ENCODE data around the gene DDOST.
A peak's percentile ranks its signal among the peaks of the same experiment; 100 is the strongest.

Gene DDOST

GRCh38 chr1:20634065-20634593 is 27.0 kb downstream of the DDOST start:
- no peak for FAIRE-seq

GRCh38 chr1:20633190-20634064 is 27.7 kb downstream of the DDOST start, which contains the start of gene PINK1:
TSS of gene PINK1 (plus strand) at chr1:20633458. CDS start at chr1:20633549, 91 bp downstream.
- DNase-seq (ENCODE audit: insufficient read length, low spot score): peak; percentile 83
- peak; percentile 76 for FAIRE-seq
- TF ChIP-seq POU2F2 (IDR thresholded peaks at IDR 0.05; ENCODE audit: low read depth, low read length) (no peak), POLR2A (IDR thresholded peaks at IDR 0.05; ENCODE audit: low read depth, low read length) (no peak), SPI1 (IDR thresholded peaks at IDR 0.05; ENCODE audit: low read depth, low read length) (no peak), PAX5 (IDR thresholded peaks at IDR 0.05; ENCODE audit: insufficient read depth, low read length, severe bottlenecking) (no peak), POLR2AphosphoS5 (IDR thresholded peaks at IDR 0.05; ENCODE audit: low read depth, low read length) (no peak), TAF1 (IDR thresholded peaks at IDR 0.05; ENCODE audit: low read depth, low read length) (no peak)

More at GRCh38 chr1:20634065-20634593, 27.0 kb downstream of the DDOST start:
- no peak for TF ChIP-seq POLR2AphosphoS5 (IDR thresholded peaks at IDR 0.05; ENCODE audit: low read depth, low read length)
- TF ChIP-seq TAF1 (IDR thresholded peaks at IDR 0.05; ENCODE audit: low read depth, low read length): no peak
- TF ChIP-seq POU2F2 (IDR thresholded peaks at IDR 0.05; ENCODE audit: low read depth, low read length): no peak
- TF ChIP-seq PAX5 (IDR thresholded peaks at IDR 0.05; ENCODE audit: insufficient read depth, low read length, severe bottlenecking): no peak
- TF ChIP-seq SPI1 (IDR thresholded peaks at IDR 0.05; ENCODE audit: low read depth, low read length): no peak
- TF ChIP-seq POLR2A (IDR thresholded peaks at IDR 0.05; ENCODE audit: low read depth, low read length): no peak
- no peak for DNase-seq (ENCODE audit: insufficient read length, low spot score)

DNA sequence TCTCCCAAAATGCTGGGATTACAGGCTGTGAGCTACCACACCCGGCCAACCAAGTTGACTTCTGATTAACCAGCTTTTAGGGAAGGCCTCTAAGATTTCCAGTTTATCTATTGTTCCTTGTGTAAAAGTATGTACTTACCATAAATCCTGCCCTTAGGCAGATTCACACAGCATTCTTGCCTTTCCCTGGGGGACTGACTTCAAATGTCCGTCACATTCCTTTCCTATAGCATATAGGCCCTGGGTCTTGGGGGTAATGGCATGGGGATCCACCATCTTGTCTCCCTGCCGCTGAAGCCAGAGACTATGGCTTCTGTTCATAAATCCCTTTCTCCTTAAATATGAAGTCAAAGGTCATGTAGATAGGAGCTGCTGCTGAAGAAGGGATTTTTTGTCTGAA is 28.8 kb downstream of the DDOST start:
- no peak for TF ChIP-seq SPI1 (IDR thresholded peaks at IDR 0.05; ENCODE audit: low read depth, low read length)
- no peak for TF ChIP-seq POLR2A (IDR thresholded peaks at IDR 0.05; ENCODE audit: low read depth, low read length)
- TF ChIP-seq POLR2AphosphoS5 (IDR thresholded peaks at IDR 0.05; ENCODE audit: low read depth, low read length): no peak
- TF ChIP-seq PAX5 (IDR thresholded peaks at IDR 0.05; ENCODE audit: insufficient read depth, low read length, severe bottlenecking): no peak
- TF ChIP-seq POU2F2 (IDR thresholded peaks at IDR 0.05; ENCODE audit: low read depth, low read length): no peak
- TF ChIP-seq TAF1 (IDR thresholded peaks at IDR 0.05; ENCODE audit: low read depth, low read length): no peak
- FAIRE-seq (no peak), DNase-seq (ENCODE audit: insufficient read length, low spot score) (no peak)

DNA sequence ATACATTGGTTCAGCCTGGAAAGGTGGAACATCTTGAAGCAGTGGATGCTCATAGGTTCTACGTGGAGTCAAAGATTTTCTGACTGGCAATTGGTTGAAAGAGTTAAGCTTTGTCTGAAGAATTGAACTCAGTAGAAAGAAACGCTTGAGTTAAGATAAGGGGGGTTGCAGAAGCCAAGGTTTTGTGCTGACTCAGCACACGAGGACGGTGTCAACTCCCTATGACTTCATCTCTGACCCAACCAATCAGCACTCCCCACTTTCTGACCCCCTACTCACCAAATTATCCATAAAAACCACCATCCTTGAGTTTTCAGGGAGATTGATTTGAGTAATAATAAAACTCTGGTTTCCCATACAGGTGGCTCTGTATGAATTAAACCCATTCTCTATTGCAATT is 30.4 kb downstream of the DDOST start:
- TF ChIP-seq SPI1 (IDR thresholded peaks at IDR 0.05; ENCODE audit: low read depth, low read length) (no peak), POLR2AphosphoS5 (IDR thresholded peaks at IDR 0.05; ENCODE audit: low read depth, low read length) (no peak), POLR2A (IDR thresholded peaks at IDR 0.05; ENCODE audit: low read depth, low read length) (no peak), PAX5 (IDR thresholded peaks at IDR 0.05; ENCODE audit: insufficient read depth, low read length, severe bottlenecking) (no peak), POU2F2 (IDR thresholded peaks at IDR 0.05; ENCODE audit: low read depth, low read length) (no peak), TAF1 (IDR thresholded peaks at IDR 0.05; ENCODE audit: low read depth, low read length) (no peak)
- DNase-seq (ENCODE audit: insufficient read length, low spot score) (no peak), FAIRE-seq (no peak)

DNA sequence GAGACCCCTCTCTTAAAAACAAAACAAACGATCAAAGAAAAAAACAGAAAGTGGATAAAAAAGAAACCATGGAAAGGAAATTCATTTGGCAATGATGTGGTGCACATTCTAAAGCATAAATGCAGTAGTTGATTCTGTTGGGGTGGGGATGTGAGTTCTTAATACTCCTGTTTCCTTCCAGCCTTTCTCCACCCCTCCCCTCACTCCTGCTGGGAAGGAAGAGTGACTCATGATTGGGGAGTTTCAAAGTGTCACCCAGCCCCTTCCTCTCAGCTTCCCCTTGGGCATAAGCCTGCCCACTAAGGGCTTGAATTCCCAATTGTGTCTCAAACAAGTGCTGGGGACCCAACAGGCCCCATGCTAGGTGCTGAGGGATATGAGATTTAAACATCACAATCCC is 34.6 kb downstream of the DDOST start:
- TF ChIP-seq POU2F2 (IDR thresholded peaks at IDR 0.05; ENCODE audit: low read depth, low read length) (no peak), POLR2A (IDR thresholded peaks at IDR 0.05; ENCODE audit: low read depth, low read length) (no peak), POLR2AphosphoS5 (IDR thresholded peaks at IDR 0.05; ENCODE audit: low read depth, low read length) (no peak), SPI1 (IDR thresholded peaks at IDR 0.05; ENCODE audit: low read depth, low read length) (no peak), PAX5 (IDR thresholded peaks at IDR 0.05; ENCODE audit: insufficient read depth, low read length, severe bottlenecking) (no peak), TAF1 (IDR thresholded peaks at IDR 0.05; ENCODE audit: low read depth, low read length) (no peak)
- FAIRE-seq (no peak), DNase-seq (ENCODE audit: insufficient read length, low spot score) (no peak)

DNA sequence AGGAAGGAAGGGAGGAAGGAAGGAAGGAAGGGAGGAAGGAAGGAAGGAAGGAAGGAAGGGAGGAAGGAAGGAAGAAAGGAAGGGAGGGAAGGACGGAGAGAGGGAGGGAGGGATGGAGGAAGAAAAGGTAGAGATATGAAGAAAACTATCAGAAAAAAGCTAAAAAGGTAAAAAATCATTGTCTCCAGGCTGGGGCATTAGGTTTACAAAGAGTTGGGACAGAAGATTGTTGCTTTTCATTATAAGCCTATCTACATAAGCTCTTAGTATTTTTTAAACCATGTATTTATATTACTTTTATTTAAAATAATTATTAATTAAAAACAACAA is 35.1 kb downstream of the DDOST start:
- no peak for DNase-seq (ENCODE audit: insufficient read length, low spot score)

DNA sequence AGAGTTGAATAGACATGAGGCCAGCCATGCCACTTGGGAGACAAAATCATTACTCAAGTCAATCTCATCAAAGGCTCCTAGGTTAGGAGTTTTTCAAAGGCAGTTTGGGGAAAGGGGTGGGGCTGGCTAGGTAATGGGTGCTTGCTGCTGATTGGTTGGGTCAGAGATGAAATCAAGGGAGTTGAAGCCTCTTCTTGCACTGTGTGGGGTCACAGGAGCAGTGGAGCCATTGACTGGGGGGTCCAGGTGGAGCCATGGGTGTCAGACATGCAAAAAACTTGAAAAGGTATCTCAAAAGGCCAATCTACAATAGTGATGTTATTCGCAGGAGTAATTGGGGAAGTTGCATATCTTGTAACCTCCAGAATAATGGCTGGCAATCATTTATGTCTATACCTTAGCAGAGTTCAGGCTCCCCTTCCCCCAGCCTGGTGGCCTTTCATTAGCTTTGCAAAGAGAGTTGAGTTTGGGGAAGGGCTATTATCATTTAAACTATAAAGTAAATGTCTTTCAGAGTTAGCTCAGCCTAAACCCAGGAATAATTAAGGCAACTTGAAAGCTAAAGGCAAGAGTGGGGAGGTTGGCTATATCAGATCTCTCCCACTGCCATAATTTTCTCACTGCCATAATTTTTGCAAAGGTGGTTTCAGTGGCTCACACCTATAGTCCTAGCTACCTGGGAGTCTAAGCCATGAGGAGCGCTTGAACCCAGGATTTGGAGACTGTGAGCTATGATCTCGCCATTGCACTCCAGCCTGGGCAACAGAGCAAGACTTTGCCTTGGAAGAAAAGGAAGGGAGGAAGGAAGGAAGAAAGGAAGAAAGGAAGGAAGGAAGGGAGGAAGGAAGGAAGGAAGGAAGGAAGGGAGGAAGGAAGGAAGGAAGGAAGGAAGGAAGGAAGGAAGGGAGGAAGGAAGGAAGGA is 35.7 kb downstream of the DDOST start:
- TF ChIP-seq POLR2AphosphoS5 (IDR thresholded peaks at IDR 0.05; ENCODE audit: low read depth, low read length) (no peak), POU2F2 (IDR thresholded peaks at IDR 0.05; ENCODE audit: low read depth, low read length) (no peak), TAF1 (IDR thresholded peaks at IDR 0.05; ENCODE audit: low read depth, low read length) (no peak), POLR2A (IDR thresholded peaks at IDR 0.05; ENCODE audit: low read depth, low read length) (no peak), PAX5 (IDR thresholded peaks at IDR 0.05; ENCODE audit: insufficient read depth, low read length, severe bottlenecking) (no peak), SPI1 (IDR thresholded peaks at IDR 0.05; ENCODE audit: low read depth, low read length) (no peak)
- FAIRE-seq (no peak), DNase-seq (ENCODE audit: insufficient read length, low spot score) (no peak)

More for the DNA sequence above, 35.1 kb downstream of the DDOST start:
- no peak for FAIRE-seq
- no peak for TF ChIP-seq TAF1 (IDR thresholded peaks at IDR 0.05; ENCODE audit: low read depth, low read length)
- TF ChIP-seq POU2F2 (IDR thresholded peaks at IDR 0.05; ENCODE audit: low read depth, low read length): no peak
- TF ChIP-seq POLR2AphosphoS5 (IDR thresholded peaks at IDR 0.05; ENCODE audit: low read depth, low read length): no peak
- TF ChIP-seq POLR2A (IDR thresholded peaks at IDR 0.05; ENCODE audit: low read depth, low read length): no peak
- TF ChIP-seq SPI1 (IDR thresholded peaks at IDR 0.05; ENCODE audit: low read depth, low read length): no peak
- TF ChIP-seq PAX5 (IDR thresholded peaks at IDR 0.05; ENCODE audit: insufficient read depth, low read length, severe bottlenecking): no peak

DNA sequence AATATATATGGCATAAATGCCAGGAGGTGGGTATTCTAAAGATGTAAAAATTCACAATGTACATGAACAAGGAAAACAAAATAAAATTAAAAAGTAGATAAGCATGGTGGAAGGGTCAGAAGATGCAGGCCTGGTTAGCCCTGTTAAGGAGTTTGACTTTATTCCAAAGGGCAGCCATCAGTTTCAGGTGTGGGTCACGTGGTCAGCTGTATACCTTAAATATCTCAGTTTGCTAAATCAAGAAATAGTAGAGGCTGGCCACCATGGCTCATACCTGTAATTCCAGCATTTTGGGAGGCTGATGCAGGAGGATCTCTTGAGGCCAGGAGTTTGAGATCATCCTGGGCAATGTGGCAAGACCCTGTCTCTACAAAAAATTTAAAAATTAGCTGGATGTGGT is 36.5 kb downstream of the DDOST start:
- TF ChIP-seq POLR2AphosphoS5 (IDR thresholded peaks at IDR 0.05; ENCODE audit: low read depth, low read length) (no peak), SPI1 (IDR thresholded peaks at IDR 0.05; ENCODE audit: low read depth, low read length) (no peak), POLR2A (IDR thresholded peaks at IDR 0.05; ENCODE audit: low read depth, low read length) (no peak), TAF1 (IDR thresholded peaks at IDR 0.05; ENCODE audit: low read depth, low read length) (no peak), POU2F2 (IDR thresholded peaks at IDR 0.05; ENCODE audit: low read depth, low read length) (no peak), PAX5 (IDR thresholded peaks at IDR 0.05; ENCODE audit: insufficient read depth, low read length, severe bottlenecking) (no peak)
- DNase-seq (ENCODE audit: insufficient read length, low spot score): no peak
- FAIRE-seq: no peak
